Cardiac fibroblast (primary cell): ENCODE data around the gene TMEM240.
"Not testable (repeated sequence)": the region's sequence is repeated elsewhere in the genome, so short reads cannot be mapped to it uniquely, and the experiment has no call there.

Source experiments
- DNase-seq, 2 donors: peaks; one replicate each; pipeline versions ENCODE4 v3.0.0 to v3.0.0-alpha.2; 2010; ENCODE audit warnings: low read depth in 2 of 2
- H3K4me3 ChIP-seq, 2 donors: replicated peaks in 1 of 2; 1 replicate in 1 of 2; 2 replicates in 1 of 2; pipeline ENCODE4 v1.5.1; 2011; ENCODE audit warnings: low read depth in 2 of 2, low read length in 2 of 2, mild to moderate bottlenecking in 2 of 2, moderate library complexity in 1 of 2
- TF ChIP-seq, protein P1 (sequence below): IDR thresholded peaks from one replicate; pipeline ENCODE4 v1.5.1; 2011; ENCODE audit warnings: low read depth, mild to moderate bottlenecking, low read length, inconsistent platforms

Gene TMEM240

DNA sequence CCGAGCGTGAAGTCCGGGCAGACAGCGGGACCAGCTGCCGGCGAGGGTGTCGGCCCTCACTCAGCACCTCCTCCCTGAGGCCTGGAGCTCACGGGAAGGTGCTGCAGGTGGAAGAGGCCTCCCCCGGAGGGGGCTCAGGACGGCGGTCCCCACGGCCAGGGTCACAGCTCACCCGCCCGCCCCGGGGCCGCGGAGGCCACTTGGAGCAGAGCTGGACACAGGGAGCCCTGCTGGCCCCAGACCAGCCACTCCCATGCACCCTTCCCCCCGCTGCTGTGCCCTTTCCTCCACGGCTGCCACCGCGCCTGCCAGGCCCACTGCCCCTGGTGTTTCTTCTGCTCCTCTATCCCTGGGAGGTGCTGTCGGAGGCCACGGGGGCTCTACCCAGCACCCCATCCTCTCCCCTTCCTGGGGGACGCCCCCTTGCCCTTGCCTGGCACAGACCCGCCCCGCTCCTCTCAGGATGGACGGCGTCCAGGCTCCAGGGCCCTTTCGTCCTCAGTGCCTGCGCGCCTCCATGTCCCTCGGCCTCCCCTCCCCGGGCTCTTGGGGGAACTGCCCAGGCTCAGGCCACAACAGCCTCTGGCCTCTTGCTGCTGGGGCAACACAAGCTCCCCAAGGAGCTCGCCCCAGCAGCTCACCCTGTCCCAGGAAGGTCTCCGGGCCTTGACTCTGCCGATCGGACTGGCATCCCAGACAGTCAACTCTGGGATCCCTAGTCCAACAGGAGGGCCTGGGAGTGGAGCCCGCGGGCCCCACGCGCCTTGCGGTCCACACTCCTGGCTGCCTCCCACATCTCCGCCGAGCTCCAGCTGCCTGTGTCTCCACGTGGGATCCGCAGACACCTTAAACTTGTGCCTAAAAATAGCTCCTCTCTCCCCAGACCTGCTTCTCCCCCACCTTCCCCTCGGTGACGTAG, 4.1 kb downstream of the TMEM240 start:
- DNase-seq = no peak
- H3K4me3 ChIP-seq = no peak overlapping the region
- TF ChIP-seq, protein P1, sequence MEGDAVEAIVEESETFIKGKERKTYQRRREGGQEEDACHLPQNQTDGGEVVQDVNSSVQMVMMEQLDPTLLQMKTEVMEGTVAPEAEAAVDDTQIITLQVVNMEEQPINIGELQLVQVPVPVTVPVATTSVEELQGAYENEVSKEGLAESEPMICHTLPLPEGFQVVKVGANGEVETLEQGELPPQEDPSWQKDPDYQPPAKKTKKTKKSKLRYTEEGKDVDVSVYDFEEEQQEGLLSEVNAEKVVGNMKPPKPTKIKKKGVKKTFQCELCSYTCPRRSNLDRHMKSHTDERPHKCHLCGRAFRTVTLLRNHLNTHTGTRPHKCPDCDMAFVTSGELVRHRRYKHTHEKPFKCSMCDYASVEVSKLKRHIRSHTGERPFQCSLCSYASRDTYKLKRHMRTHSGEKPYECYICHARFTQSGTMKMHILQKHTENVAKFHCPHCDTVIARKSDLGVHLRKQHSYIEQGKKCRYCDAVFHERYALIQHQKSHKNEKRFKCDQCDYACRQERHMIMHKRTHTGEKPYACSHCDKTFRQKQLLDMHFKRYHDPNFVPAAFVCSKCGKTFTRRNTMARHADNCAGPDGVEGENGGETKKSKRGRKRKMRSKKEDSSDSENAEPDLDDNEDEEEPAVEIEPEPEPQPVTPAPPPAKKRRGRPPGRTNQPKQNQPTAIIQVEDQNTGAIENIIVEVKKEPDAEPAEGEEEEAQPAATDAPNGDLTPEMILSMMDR = no peak

DNA sequence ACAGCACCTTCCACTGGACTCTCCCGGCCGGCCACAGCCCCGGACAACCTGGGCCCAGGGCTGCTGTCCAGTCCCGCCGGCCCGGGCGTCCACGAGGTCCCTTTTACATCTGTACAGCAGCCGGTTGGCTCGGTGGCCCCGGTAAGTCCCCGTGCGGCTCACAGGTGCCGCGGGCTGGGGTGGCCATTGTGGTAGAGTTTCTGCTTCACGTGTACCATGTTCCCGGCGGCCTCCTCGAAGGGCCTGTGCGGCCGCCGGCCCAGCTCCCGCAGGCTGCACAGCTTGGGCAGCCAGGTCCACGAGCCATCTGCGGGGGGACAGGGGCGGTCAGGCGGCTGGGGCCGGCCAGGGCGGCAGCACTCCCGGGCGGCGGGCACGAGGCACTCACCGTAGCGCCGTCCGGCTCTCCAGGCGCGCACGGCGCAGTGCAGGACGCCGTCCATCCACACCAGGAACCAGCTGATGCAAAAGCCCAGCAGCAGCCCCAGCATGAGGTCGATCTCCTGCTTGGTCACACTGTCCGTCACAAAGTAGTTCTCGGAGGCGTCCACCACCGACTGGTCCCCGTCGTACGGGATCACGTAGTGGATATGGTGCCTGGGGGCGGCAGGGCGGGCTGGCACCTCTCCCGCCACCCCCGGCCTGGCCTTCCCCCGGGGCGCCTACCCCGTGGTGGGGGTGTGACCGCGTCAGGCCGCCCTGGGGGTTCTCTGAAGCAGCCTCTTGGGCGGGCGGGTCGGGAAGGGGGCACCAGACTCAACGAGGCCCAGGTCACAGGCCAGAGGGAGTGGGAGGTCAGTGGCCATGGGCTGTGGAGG, 5.0 kb downstream of the TMEM240 start:
- TF ChIP-seq, protein P1 = no peak
- H3K4me3 ChIP-seq = no peak overlapping the region

DNA sequence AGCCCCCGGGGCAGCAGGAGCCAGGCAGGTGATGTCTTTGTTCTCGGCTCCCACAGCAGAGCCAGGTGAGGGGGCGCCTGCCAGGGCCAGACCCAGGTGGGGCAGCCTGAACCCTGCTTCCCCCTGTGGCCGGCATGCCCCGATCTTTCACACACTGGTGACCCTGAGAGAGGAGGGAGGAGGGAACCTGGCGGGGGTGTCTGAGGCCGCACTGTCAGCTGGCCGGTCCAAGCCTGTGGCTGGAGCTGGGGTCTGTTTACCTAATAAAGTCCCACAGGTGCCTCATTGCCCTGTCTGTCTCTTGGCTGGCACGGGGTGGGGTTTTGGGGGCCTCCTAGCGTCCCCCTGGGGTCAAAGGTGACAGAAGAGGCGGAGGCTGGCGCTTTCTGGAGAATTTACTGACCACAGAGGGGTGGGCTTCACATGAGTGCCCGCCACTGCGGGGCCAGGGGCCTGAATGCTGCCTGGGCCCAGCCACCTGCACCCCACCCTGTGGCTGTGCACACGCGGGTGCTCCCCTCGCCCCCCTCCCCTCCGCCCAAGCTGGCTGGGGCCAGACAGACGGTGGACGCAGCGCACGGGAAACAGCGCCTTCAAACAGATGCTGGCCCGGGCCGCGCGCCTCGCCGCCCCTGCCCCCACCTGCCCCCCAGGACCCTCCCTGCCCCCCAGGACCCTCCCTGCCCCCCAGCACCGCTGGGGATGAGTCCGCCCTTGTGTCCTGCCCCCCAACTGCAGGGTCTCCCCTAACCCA, 5.8 kb downstream of the TMEM240 start:
- TF ChIP-seq, protein P1 = no peak
- no peak for DNase-seq
- no peak overlapping the region for H3K4me3 ChIP-seq

More for the DNA sequence above, 5.0 kb downstream of the TMEM240 start:
- DNase-seq = no peak

DNA sequence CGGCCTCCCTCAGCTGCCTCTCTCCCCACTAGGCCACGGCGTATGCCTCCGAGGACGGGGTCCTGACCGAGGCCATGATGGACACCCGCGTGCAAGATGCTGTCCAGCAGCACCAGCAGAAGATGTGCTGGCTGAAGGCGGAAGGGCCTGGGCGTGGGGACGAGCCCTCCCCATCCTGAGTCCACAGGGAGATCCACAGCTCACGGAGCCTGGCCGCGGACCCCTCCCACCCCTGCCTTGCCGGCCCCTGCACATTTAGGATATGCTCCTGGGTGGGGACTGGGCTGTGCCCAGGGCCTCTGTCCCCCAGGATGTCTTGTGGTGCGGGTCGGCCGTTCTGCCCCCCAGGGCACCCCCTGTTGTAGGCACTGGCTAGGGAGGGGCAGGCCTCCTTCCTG, 6.5 kb downstream of the TMEM240 start:
- not testable (repeated sequence) for H3K4me3 ChIP-seq, DNase-seq

DNA sequence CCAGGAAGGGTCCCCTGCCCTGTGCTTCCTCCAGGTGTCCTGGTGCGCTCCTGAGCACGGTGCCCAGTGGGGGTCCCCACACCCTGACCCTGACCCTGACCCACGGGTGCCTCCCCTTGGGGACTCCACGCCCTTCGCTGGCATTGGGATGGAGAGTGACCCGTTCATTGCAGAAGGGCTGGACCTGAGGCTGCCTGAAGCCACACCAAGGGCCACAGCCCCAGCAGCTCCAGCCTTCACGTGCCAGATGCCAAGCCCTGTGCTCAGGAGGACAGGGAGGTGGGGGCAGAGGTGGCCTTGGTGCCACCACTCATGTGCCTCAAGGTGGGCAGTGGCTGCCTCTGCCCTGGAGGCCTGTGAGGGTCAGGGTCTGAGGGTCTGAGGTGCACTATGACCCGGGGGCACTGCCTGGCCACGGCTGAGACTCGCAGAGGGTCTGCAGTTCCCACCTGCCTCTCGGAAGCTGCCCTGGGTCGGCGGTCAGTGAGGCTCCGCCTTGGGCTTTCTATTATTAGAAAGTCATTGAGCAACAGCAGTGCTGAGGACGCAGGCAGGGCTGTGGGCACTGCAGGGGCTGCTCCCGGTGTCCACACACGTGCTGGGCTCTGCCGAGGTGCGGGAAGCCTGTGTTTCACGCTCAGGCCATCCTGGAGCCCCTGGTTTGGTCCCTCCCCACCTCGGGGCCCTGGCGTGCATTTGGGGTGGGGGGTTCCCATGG, 7.1 kb downstream of the TMEM240 start:
- H3K4me3 ChIP-seq, DNase-seq: not testable (repeated sequence)

DNA sequence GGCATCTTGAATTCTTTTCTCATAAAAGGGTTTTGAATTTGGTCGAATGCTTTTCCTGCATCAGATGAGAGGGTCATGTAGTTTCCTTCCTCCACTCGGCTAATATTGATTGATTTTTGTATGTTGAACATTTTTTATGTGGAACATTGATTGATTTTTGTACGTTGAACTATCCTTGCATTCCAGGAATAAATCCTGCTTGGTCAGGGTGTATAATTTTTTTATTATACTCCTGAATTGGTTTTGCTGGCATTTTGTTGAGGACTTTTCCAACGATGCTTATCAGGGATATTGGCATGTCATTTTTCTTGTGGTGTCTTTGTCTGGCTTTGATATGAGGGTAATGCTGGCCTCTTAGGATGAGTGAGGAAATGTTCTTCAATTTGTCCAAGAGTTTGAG, 8.5 kb downstream of the TMEM240 start:
- TF ChIP-seq, protein P1 = no peak
- no peak for DNase-seq
- no peak overlapping the region for H3K4me3 ChIP-seq

DNA sequence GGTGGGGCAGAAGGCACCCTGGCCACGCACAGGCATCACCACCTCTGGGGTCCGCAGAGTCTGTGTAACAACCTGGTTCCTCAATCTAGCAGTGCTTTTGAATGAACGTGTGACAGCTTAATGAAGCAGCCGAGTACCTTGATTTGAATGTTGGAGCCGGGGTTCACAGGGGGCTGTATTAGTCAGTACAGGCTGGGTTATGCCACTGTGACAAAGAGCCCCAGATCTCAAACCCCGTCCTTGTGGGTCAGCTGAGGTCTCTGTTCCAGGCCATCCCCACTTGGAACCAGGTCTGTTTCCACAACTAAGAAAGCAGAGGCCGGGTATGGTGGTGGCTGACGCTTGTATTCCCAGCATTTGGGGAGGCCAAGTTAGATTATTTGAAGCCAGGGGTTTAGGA, 10.5 kb downstream of the TMEM240 start:
- no peak overlapping the region for H3K4me3 ChIP-seq
- TF ChIP-seq, protein P1 = no peak
- DNase-seq = no peak
